Brain pericyte (primary cell): ENCODE results near the gene OTC.

Experiments
- DNase-seq: peaks from one replicate; pipeline ENCODE4 v3.0.0-alpha.2; 2012; ENCODE audit warnings: low read depth, low spot score

The OTC gene

GRCh38 chrX:38352362-38352761, at the start of gene OTC:
Gene OTC, plus strand, starts transcription at chrX:38352604. Its CDS starts 93 bp downstream, at chrX:38352697.
- DNase-seq: no peak

GRCh38 chrX:38304010-38304409, 48.4 kb upstream of the OTC start:
- DNase-seq: no peak

- DNase-seq: no peak
Measured at GRCh38 chrX:38305971-38306370, 46.4 kb upstream of the OTC start.

- no peak for DNase-seq
Measured at GRCh38 chrX:38311743-38312142, 40.7 kb upstream of the OTC start.

- no peak for DNase-seq
Measured at GRCh38 chrX:38312436-38312835, 40.0 kb upstream of the OTC start.

- no peak for DNase-seq
Measured at GRCh38 chrX:38313190-38313589, 39.2 kb upstream of the OTC start.

GRCh38 chrX:38315186-38315585, 37.2 kb upstream of the OTC start:
- DNase-seq: no peak

- no peak for DNase-seq
Measured at GRCh38 chrX:38318196-38318595, 34.2 kb upstream of the OTC start.

GRCh38 chrX:38318606-38319005, 33.8 kb upstream of the OTC start:
- DNase-seq: no peak

GRCh38 chrX:38320819-38321218, 31.6 kb upstream of the OTC start:
- DNase-seq: no peak

GRCh38 chrX:38326086-38326485, 26.3 kb upstream of the OTC start:
- no peak for DNase-seq

GRCh38 chrX:38327007-38327774, 25.2 kb upstream of the OTC start, which contains the start of gene RPGR:
Gene RPGR, minus strand, starts transcription at chrX:38327509. Its CDS starts 142 bp downstream, at chrX:38327367.
- DNase-seq: peak; percentile 79

- DNase-seq: no peak
Measured at GRCh38 chrX:38327775-38328081, 24.7 kb upstream of the OTC start.

- DNase-seq: no peak
Measured at GRCh38 chrX:38332505-38332904, 19.9 kb upstream of the OTC start.

GRCh38 chrX:38335382-38335781, 17.0 kb upstream of the OTC start:
- DNase-seq: no peak

GRCh38 chrX:38336538-38337240, 15.7 kb upstream of the OTC start:
- no peak for DNase-seq

GRCh38 chrX:38341442-38341841, 11.0 kb upstream of the OTC start:
- no peak for DNase-seq

GRCh38 chrX:38342853-38343778, 9.3 kb upstream of the OTC start:
- DNase-seq: no peak

GRCh38 chrX:38346150-38346549, 6.3 kb upstream of the OTC start:
- no peak for DNase-seq

- DNase-seq: no peak
Measured at GRCh38 chrX:38347136-38347535, 5.3 kb upstream of the OTC start.

- no peak for DNase-seq
Measured at GRCh38 chrX:38351346-38351745, 1.1 kb upstream of the OTC start.

GRCh38 chrX:38356401-38356800, 4.0 kb downstream of the OTC start:
- no peak for DNase-seq
